GM23338 (cell line): ENCODE measurements around the gene DNAAF5. TPM values are rescaled to one million over a fixed set of nuclear protein-coding genes. Genes with fewer than 3 reads are reported as not detected.

Experiments
- ATAC-seq: fragments of 200-7000 bp; cut with Tn5 transposase; 3 replicates; pipeline ENCODE4 v1.9.1; 2020
- DNase-seq: peaks from one replicate; pipeline ENCODE4 v3.0.0-alpha.2; 2015; ENCODE audit warnings: low spot score
- H2AFZ ChIP-seq: fragments of 200-600 bp; sonication (generic); 2 replicates; pipeline ENCODE4 v1.8.0; 2016; ENCODE audit warnings: antibody characterized with exemption, mild to moderate bottlenecking, moderate library complexity
- H3F3A ChIP-seq: fragments of 200-600 bp; sonication (generic); replicated peaks from 2 replicates; pipeline ENCODE4 v1.8.0; 2017; ENCODE audit warnings: antibody characterized with exemption, mixed run types, low read depth
- H3K27ac ChIP-seq: fragments of 200-600 bp; sonication (generic); 2 replicates; pipeline ENCODE4 v1.6.1; 2016; ENCODE audit warnings: low read depth
- H3K27me3 ChIP-seq: fragments of 200-600 bp; sonication (generic); 2 replicates; pipeline ENCODE4 v1.8.0; 2016; ENCODE audit warnings: mild to moderate bottlenecking, mixed run types, moderate library complexity; ENCODE audit not compliant: insufficient read depth
- H3K36me3 ChIP-seq: fragments of 200-600 bp; sonication (generic); 2 replicates; pipeline ENCODE4 v1.8.0; 2016; ENCODE audit warnings: mild to moderate bottlenecking; ENCODE audit not compliant: insufficient read depth
- H3K4me1 ChIP-seq: fragments of 200-600 bp; sonication (generic); 2 replicates; pipeline ENCODE4 v1.8.0; 2016; ENCODE audit warnings: mild to moderate bottlenecking, moderate library complexity; ENCODE audit not compliant: insufficient read depth
- H3K4me2 ChIP-seq: fragments of 200-600 bp; sonication (generic); 2 replicates; pipeline ENCODE4 v1.7.1; 2017; ENCODE audit warnings: mixed run types
- H3K4me3 ChIP-seq: fragments of 200-600 bp; sonication (generic); 2 replicates; pipeline ENCODE4 v1.6.1; 2016; ENCODE audit warnings: mixed run types
- H3K79me2 ChIP-seq: fragments of 200-600 bp; sonication (generic); replicated peaks from 2 replicates; pipeline ENCODE4 v1.8.0; 2017; ENCODE audit warnings: mild to moderate bottlenecking; ENCODE audit not compliant: insufficient read depth
- H3K9me2 ChIP-seq: fragments of 200-600 bp; sonication (generic); 2 replicates; pipeline ENCODE4 v1.8.0; 2017; ENCODE audit not compliant: insufficient read depth
- H4K20me1 ChIP-seq: fragments of 200-600 bp; sonication (generic); replicated peaks from 2 replicates; pipeline ENCODE4 v1.8.0; 2017; ENCODE audit warnings: mild to moderate bottlenecking; ENCODE audit not compliant: insufficient read depth
- H3K27ac Mint-ChIP-seq: 2 replicates; pipeline ENCODE4 v1.8.0; 2020; ENCODE audit warnings: inconsistent platforms, mild to moderate bottlenecking, moderate library complexity, mixed read lengths
- H3K27me3 Mint-ChIP-seq: 3 replicates; pipeline ENCODE4 v1.8.0; 2022; ENCODE audit warnings: low read depth, mild to moderate bottlenecking, moderate library complexity, mixed read lengths, inconsistent platforms; ENCODE audit not compliant: insufficient read depth, poor library complexity
- H3K36me3 Mint-ChIP-seq: 3 replicates; pipeline ENCODE4 v1.8.0; 2021; ENCODE audit warnings: low read depth, mild to moderate bottlenecking, inconsistent platforms, moderate library complexity, mixed read lengths
- H3K4me1 Mint-ChIP-seq: 3 replicates; pipeline ENCODE4 v1.8.0; 2020; ENCODE audit warnings: mild to moderate bottlenecking, inconsistent platforms, mixed read lengths
- H3K4me3 Mint-ChIP-seq: 3 replicates; pipeline ENCODE4 v1.8.0; 2021; ENCODE audit warnings: moderate library complexity, mild to moderate bottlenecking, inconsistent platforms, mixed read lengths
- H3K9me3 Mint-ChIP-seq: 3 replicates; pipeline ENCODE4 v1.8.0; 2020; ENCODE audit warnings: moderate library complexity, mild to moderate bottlenecking, inconsistent platforms, mixed read lengths
- CREB1 ChIP-seq: fragments of 250-450 bp; sonication (Bioruptor Pico); IDR thresholded peaks from 2 replicates; pipeline ENCODE4 v1.5.0; 2020; ENCODE audit warnings: low read depth, mild to moderate bottlenecking, moderate library complexity
- EZH2 ChIP-seq: fragments of 200-600 bp; sonication (generic); IDR thresholded peaks from one replicate; pipeline ENCODE4 v1.8.0; 2017; ENCODE audit warnings: antibody characterized with exemption, mild to moderate bottlenecking, low read depth; ENCODE audit not compliant: unreplicated experiment
- EZH2phosphoT487 ChIP-seq: fragments of 200-600 bp; sonication (generic); IDR thresholded peaks from one replicate; pipeline ENCODE4 v1.8.1; 2018; ENCODE audit warnings: antibody characterized with exemption; ENCODE audit not compliant: unreplicated experiment
- JUNB ChIP-seq: IDR thresholded peaks from one replicate; pipeline ENCODE4 v1.6.1; 2016; ENCODE audit warnings: antibody characterized with exemption; ENCODE audit not compliant: unreplicated experiment
- NANOG ChIP-seq: IDR thresholded peaks from 2 replicates; pipeline ENCODE4 v1.6.1; 2016; ENCODE audit warnings: antibody characterized with exemption, borderline replicate concordance
- POLR2AphosphoS5 ChIP-seq: IDR thresholded peaks from 2 replicates; pipeline ENCODE4 v1.6.1; 2016; ENCODE audit warnings: antibody characterized with exemption, low read depth
- STAT1 ChIP-seq: IDR thresholded peaks from one replicate; pipeline ENCODE4 v1.6.1; 2016; ENCODE audit warnings: antibody characterized with exemption; ENCODE audit not compliant: unreplicated experiment
- ZNF114 ChIP-seq: fragments of 250-450 bp; sonication (Bioruptor Pico); IDR thresholded peaks from 2 replicates; pipeline ENCODE4 v1.5.0; 2020; ENCODE audit warnings: mild to moderate bottlenecking, moderate library complexity
- ZNF331 ChIP-seq: fragments of 250-450 bp; sonication (Bioruptor Pico); IDR thresholded peaks from 2 replicates; pipeline ENCODE4 v1.5.0; 2020; ENCODE audit warnings: low read depth, mild to moderate bottlenecking, moderate library complexity
- polyA plus RNA-seq: library from polyadenylated mRNA; unstranded; fragments of >200 nt; fragmentation: Nextera tagmentation; extraction: Ambion mirVana; gene quantifications from 2 replicates; pipeline ENCODE4 v1.2.1, GENCODE V29; 2016
- total RNA-seq: library from RNA; depleted of rRNA; stranded (reverse); fragments of >200 nt; shearing (Covaris generic); gene quantifications from 2 replicates; pipeline ENCODE4 v1.2.3, GENCODE V29; 2014
- TF ChIP-seq, protein P1 (sequence below): fragments of 250-450 bp; sonication (Bioruptor Pico); IDR thresholded peaks from 2 replicates; pipeline ENCODE4 v1.5.0; 2020; ENCODE audit warnings: mild to moderate bottlenecking, moderate library complexity
- TF ChIP-seq, protein P2 (sequence below): IDR thresholded peaks from 2 replicates; pipeline ENCODE4 v1.6.1; 2016; ENCODE audit warnings: antibody characterized with exemption
- TF ChIP-seq, protein P3 (sequence below), 2 experiments: fragments of 200-600 bp in 1 of 2; sonication (generic) in 1 of 2; conservative IDR thresholded peaks; 2 replicates each; pipeline versions ENCODE4 v1.5.1 to v1.6.1; 2016 to 2017; ENCODE audit warnings: antibody characterized with exemption in 2 of 2, low read depth in 2 of 2, mild to moderate bottlenecking in 2 of 2, moderate library complexity in 1 of 2
- TF ChIP-seq, protein P4 (sequence below): IDR thresholded peaks from one replicate; pipeline ENCODE4 v1.6.1; 2018; ENCODE audit warnings: antibody characterized with exemption; ENCODE audit not compliant: unreplicated experiment

Gene DNAAF5
- total and polyA plus RNA-seq, 2 experiments from 2014 or later: 20.4 to 86.7 TPM

DNA sequence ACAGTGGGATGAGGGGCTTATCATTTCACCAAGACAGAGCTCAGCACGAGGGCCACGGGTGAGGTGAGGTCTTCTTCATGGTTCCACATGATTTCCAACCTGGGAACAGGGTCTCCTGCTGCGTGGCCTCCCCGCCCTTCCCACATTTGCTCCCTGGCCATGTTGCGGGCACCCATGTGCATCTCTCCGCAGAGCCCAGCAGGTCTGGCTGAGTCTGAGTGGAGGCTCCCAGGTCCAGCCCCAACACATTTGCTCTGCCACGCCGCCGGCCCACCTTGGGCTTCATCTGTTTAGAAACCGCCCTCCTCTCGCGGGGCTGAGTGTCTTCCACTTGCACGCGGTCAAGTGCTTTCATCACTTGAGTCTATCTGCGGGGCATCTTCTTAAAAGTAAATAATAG is 15.4 kb downstream of the DNAAF5 start:
- Histone ChIP-seq H3K27ac (no peak overlapping the region), H3K79me2 (peaks cover 35% of the 10 kb centered on the region), H3K27me3 (no peaks in the 10 kb centered on the region), H3K36me3 (no peaks in the 10 kb centered on the region), H4K20me1 (peaks cover 14% of the 10 kb centered on the region), H2AFZ (no peak overlapping the region), H3K4me1 (no peaks in the 10 kb centered on the region), H3K4me3 (no peak overlapping the region), H3F3A (peaks cover 10% of the 10 kb centered on the region), H3K9me2 (no peaks in the 10 kb centered on the region), H3K4me2 (no peak overlapping the region)
- Mint-ChIP-seq H3K27ac (no peak overlapping the region), H3K4me3 (no peak overlapping the region), H3K27me3 (peaks cover 3% of the 10 kb centered on the region), H3K9me3 (no peaks in the 10 kb centered on the region; the same call in 1 of the 3 replicates), H3K4me1 (no peaks in the 10 kb centered on the region), H3K36me3 (peaks cover 42% of the 10 kb centered on the region)
- ATAC-seq (no peak), DNase-seq (no peak)
- TF ChIP-seq CREB1 (CRISPR knock-in tag) (no peak), EZH2phosphoT487 (no peak), JUNB (no peak), NANOG (no peak), ZNF331 (no peak), ZNF114 (CRISPR knock-in tag) (no peak), EZH2 (no peak), STAT1 (no peak), POLR2AphosphoS5 (no peak)
- TF ChIP-seq, protein P1, sequence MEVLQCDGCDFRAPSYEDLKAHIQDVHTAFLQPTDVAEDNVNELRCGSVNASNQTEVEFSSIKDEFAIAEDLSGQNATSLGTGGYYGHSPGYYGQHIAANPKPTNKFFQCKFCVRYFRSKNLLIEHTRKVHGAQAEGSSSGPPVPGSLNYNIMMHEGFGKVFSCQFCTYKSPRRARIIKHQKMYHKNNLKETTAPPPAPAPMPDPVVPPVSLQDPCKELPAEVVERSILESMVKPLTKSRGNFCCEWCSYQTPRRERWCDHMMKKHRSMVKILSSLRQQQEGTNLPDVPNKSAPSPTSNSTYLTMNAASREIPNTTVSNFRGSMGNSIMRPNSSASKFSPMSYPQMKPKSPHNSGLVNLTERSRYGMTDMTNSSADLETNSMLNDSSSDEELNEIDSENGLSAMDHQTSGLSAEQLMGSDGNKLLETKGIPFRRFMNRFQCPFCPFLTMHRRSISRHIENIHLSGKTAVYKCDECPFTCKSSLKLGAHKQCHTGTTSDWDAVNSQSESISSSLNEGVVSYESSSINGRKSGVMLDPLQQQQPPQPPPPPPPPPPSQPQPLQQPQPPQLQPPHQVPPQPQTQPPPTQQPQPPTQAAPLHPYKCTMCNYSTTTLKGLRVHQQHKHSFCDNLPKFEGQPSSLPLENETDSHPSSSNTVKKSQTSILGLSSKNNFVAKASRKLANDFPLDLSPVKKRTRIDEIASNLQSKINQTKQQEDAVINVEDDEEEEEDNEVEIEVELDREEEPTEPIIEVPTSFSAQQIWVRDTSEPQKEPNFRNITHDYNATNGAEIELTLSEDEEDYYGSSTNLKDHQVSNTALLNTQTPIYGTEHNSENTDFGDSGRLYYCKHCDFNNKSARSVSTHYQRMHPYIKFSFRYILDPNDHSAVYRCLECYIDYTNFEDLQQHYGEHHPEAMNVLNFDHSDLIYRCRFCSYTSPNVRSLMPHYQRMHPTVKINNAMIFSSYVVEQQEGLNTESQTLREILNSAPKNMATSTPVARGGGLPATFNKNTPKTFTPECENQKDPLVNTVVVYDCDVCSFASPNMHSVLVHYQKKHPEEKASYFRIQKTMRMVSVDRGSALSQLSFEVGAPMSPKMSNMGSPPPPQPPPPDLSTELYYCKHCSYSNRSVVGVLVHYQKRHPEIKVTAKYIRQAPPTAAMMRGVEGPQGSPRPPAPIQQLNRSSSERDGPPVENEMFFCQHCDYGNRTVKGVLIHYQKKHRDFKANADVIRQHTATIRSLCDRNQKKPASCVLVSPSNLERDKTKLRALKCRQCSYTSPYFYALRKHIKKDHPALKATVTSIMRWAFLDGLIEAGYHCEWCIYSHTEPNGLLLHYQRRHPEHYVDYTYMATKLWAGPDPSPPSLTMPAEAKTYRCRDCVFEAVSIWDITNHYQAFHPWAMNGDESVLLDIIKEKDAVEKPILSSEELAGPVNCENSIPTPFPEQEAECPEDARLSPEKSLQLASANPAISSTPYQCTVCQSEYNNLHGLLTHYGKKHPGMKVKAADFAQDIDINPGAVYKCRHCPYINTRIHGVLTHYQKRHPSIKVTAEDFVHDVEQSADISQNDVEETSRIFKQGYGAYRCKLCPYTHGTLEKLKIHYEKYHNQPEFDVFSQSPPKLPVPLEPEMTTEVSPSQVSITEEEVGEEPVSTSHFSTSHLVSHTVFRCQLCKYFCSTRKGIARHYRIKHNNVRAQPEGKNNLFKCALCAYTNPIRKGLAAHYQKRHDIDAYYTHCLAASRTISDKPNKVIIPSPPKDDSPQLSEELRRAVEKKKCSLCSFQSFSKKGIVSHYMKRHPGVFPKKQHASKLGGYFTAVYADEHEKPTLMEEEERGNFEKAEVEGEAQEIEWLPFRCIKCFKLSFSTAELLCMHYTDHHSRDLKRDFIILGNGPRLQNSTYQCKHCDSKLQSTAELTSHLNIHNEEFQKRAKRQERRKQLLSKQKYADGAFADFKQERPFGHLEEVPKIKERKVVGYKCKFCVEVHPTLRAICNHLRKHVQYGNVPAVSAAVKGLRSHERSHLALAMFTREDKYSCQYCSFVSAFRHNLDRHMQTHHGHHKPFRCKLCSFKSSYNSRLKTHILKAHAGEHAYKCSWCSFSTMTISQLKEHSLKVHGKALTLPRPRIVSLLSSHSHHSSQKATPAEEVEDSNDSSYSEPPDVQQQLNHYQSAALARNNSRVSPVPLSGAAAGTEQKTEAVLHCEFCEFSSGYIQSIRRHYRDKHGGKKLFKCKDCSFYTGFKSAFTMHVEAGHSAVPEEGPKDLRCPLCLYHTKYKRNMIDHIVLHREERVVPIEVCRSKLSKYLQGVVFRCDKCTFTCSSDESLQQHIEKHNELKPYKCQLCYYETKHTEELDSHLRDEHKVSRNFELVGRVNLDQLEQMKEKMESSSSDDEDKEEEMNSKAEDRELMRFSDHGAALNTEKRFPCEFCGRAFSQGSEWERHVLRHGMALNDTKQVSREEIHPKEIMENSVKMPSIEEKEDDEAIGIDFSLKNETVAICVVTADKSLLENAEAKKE (CRISPR knock-in tag): no peak
- TF ChIP-seq, protein P2, sequence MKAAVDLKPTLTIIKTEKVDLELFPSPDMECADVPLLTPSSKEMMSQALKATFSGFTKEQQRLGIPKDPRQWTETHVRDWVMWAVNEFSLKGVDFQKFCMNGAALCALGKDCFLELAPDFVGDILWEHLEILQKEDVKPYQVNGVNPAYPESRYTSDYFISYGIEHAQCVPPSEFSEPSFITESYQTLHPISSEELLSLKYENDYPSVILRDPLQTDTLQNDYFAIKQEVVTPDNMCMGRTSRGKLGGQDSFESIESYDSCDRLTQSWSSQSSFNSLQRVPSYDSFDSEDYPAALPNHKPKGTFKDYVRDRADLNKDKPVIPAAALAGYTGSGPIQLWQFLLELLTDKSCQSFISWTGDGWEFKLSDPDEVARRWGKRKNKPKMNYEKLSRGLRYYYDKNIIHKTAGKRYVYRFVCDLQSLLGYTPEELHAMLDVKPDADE: no peak
- TF ChIP-seq, protein P3, sequence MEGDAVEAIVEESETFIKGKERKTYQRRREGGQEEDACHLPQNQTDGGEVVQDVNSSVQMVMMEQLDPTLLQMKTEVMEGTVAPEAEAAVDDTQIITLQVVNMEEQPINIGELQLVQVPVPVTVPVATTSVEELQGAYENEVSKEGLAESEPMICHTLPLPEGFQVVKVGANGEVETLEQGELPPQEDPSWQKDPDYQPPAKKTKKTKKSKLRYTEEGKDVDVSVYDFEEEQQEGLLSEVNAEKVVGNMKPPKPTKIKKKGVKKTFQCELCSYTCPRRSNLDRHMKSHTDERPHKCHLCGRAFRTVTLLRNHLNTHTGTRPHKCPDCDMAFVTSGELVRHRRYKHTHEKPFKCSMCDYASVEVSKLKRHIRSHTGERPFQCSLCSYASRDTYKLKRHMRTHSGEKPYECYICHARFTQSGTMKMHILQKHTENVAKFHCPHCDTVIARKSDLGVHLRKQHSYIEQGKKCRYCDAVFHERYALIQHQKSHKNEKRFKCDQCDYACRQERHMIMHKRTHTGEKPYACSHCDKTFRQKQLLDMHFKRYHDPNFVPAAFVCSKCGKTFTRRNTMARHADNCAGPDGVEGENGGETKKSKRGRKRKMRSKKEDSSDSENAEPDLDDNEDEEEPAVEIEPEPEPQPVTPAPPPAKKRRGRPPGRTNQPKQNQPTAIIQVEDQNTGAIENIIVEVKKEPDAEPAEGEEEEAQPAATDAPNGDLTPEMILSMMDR (conservative IDR thresholded peaks at IDR 0.05; ENCODE audit: low read depth in 2 of 2): no peak
- TF ChIP-seq, protein P4, sequence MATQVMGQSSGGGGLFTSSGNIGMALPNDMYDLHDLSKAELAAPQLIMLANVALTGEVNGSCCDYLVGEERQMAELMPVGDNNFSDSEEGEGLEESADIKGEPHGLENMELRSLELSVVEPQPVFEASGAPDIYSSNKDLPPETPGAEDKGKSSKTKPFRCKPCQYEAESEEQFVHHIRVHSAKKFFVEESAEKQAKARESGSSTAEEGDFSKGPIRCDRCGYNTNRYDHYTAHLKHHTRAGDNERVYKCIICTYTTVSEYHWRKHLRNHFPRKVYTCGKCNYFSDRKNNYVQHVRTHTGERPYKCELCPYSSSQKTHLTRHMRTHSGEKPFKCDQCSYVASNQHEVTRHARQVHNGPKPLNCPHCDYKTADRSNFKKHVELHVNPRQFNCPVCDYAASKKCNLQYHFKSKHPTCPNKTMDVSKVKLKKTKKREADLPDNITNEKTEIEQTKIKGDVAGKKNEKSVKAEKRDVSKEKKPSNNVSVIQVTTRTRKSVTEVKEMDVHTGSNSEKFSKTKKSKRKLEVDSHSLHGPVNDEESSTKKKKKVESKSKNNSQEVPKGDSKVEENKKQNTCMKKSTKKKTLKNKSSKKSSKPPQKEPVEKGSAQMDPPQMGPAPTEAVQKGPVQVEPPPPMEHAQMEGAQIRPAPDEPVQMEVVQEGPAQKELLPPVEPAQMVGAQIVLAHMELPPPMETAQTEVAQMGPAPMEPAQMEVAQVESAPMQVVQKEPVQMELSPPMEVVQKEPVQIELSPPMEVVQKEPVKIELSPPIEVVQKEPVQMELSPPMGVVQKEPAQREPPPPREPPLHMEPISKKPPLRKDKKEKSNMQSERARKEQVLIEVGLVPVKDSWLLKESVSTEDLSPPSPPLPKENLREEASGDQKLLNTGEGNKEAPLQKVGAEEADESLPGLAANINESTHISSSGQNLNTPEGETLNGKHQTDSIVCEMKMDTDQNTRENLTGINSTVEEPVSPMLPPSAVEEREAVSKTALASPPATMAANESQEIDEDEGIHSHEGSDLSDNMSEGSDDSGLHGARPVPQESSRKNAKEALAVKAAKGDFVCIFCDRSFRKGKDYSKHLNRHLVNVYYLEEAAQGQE: no peak
